ENCODE data around the gene PRTG.
A peak's percentile ranks its signal among the peaks of the same experiment; 100 is the strongest.

PRTG gene

GRCh38 chr15:55661428-55661827 lies 81.5 kb downstream of the PRTG start:
- no peak for DNase-seq (ENCODE audit: low read depth)
- H3K4me3 ChIP-seq (ENCODE audit: low read length): no peak overlapping the region
- TF ChIP-seq CTCF (IDR thresholded peaks at IDR 0.05; ENCODE audit: insufficient read depth, low read depth, low read length, missing control alignments): no peak

- TF ChIP-seq CTCF (IDR thresholded peaks at IDR 0.05; ENCODE audit: insufficient read depth, low read depth, low read length, missing control alignments): no peak
- no peak for DNase-seq (ENCODE audit: low read depth)
- no peak overlapping the region for H3K4me3 ChIP-seq (ENCODE audit: low read length)
These were observed 82.8 kb downstream of the PRTG start for GRCh38 chr15:55660153-55660552.

- no peak for DNase-seq (ENCODE audit: low read depth)
- no peak overlapping the region for H3K4me3 ChIP-seq (ENCODE audit: low read length)
- TF ChIP-seq CTCF (IDR thresholded peaks at IDR 0.05; ENCODE audit: insufficient read depth, low read depth, low read length, missing control alignments): no peak
These were observed 83.5 kb downstream of the PRTG start for GRCh38 chr15:55659481-55659880.

- no peak for DNase-seq (ENCODE audit: low read depth)
- no peak for TF ChIP-seq CTCF (IDR thresholded peaks at IDR 0.05; ENCODE audit: insufficient read depth, low read depth, low read length, missing control alignments)
These were observed 84.1 kb downstream of the PRTG start for GRCh38 chr15:55658886-55659285.

DNA sequence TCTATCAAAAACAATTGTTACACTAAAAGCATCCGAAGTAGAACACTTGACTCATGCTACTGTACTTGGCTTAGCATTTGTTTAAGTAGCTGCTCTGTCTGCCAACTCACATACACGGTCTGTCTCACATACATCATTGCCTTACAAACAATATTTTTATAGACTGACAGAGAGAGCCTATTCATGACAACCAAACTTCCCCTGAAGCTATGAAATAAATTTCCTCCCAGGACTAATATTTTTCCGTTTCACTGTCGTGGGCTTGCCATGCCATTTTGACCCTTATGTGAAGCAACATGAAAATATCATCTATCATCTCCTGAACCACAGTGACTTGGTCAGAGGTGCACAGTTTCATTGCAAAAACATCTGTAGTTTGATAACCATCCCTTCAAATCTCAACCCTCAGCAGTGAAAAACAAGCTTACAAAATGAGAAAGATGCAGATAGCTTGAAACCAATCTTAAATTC lies 88.4 kb downstream of the PRTG start:
- no peak for TF ChIP-seq CTCF (IDR thresholded peaks at IDR 0.05; ENCODE audit: insufficient read depth, low read depth, low read length, missing control alignments)
- DNase-seq (ENCODE audit: low read depth): peak; percentile 14
- no peak overlapping the region for H3K4me3 ChIP-seq (ENCODE audit: low read length)

More at GRCh38 chr15:55658886-55659285, 84.1 kb downstream of the PRTG start:
- no peak overlapping the region for H3K4me3 ChIP-seq (ENCODE audit: low read length)

- TF ChIP-seq CTCF (IDR thresholded peaks at IDR 0.05; ENCODE audit: insufficient read depth, low read depth, low read length, missing control alignments): no peak
These were observed 90.0 kb downstream of the PRTG start for GRCh38 chr15:55652909-55653495.

GRCh38 chr15:55652359-55652758 lies 90.6 kb downstream of the PRTG start:
- TF ChIP-seq CTCF (IDR thresholded peaks at IDR 0.05; ENCODE audit: insufficient read depth, low read depth, low read length, missing control alignments): no peak
- DNase-seq (ENCODE audit: low read depth): no peak
- no peak overlapping the region for H3K4me3 ChIP-seq (ENCODE audit: low read length)

More at GRCh38 chr15:55652909-55653495, 90.0 kb downstream of the PRTG start:
- H3K4me3 ChIP-seq (ENCODE audit: low read length): no peak overlapping the region
- DNase-seq (ENCODE audit: low read depth): no peak

Measured in epithelial cell of esophagus (primary cell).